Fibroblast of pulmonary artery (primary cell): ENCODE results near the gene RPS2.

ENCODE experiments used
- DNase-seq: peaks from one replicate; pipeline ENCODE4 v3.0.0-alpha.2; 2010; ENCODE audit warnings: low read depth
- H3K4me3 ChIP-seq: replicated peaks from 2 replicates; pipeline ENCODE4 v1.5.1; 2011; ENCODE audit warnings: low read depth, mild to moderate bottlenecking, control low read depth, low read length, moderate library complexity
- TF ChIP-seq, protein P1 (sequence below): IDR thresholded peaks from 2 replicates; pipeline ENCODE4 v1.5.1; 2011; ENCODE audit warnings: mild to moderate bottlenecking, control low read depth, low read length, inconsistent platforms; ENCODE audit errors: missing control alignments

RPS2 gene

GRCh38 chr16:1980770-1981087 lies 16.1 kb upstream of the RPS2 start:
- TF ChIP-seq, protein P1, sequence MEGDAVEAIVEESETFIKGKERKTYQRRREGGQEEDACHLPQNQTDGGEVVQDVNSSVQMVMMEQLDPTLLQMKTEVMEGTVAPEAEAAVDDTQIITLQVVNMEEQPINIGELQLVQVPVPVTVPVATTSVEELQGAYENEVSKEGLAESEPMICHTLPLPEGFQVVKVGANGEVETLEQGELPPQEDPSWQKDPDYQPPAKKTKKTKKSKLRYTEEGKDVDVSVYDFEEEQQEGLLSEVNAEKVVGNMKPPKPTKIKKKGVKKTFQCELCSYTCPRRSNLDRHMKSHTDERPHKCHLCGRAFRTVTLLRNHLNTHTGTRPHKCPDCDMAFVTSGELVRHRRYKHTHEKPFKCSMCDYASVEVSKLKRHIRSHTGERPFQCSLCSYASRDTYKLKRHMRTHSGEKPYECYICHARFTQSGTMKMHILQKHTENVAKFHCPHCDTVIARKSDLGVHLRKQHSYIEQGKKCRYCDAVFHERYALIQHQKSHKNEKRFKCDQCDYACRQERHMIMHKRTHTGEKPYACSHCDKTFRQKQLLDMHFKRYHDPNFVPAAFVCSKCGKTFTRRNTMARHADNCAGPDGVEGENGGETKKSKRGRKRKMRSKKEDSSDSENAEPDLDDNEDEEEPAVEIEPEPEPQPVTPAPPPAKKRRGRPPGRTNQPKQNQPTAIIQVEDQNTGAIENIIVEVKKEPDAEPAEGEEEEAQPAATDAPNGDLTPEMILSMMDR, result no peak
- no peak overlapping the region for H3K4me3 ChIP-seq
- no peak for DNase-seq

DNA sequence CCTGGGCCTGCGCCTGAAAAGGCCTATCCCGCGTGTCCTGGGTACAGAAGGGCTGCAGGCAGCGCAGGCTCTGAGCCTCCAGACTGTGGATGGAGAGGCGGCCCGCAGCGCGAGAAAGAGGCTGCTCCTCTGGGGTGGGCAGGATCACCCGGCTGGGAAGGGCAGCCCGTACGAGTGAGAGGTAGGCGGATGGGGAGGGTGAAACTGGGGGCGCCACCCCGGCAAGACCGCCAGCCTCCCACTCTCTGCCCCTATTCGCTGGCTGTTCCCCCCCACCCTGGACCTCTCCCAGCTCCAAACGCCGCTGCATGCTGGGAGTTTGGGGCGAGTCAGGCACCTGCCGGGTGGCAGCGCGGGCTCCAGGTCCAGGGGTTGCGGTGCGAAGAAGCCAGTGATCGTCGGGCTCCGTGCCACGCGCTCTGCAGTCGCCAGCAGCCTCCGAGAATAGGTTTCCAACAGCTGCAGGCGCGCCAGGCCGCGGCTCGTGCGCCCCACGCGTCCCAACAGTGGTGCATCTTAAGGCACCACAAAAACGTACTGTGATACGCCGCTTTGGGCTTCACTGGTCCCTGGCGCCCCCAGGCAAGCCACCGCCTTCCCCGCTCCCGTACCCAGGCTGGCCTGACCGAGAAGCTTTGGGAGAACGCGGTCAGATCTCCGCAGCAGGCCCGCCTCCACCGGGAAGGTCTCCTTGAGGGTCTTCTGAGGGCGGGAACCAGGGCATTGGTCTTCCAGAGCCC lies 15.6 kb upstream of the RPS2 start:
- no peak for DNase-seq
- TF ChIP-seq, protein P1, result no peak
- no peak overlapping the region for H3K4me3 ChIP-seq

DNA sequence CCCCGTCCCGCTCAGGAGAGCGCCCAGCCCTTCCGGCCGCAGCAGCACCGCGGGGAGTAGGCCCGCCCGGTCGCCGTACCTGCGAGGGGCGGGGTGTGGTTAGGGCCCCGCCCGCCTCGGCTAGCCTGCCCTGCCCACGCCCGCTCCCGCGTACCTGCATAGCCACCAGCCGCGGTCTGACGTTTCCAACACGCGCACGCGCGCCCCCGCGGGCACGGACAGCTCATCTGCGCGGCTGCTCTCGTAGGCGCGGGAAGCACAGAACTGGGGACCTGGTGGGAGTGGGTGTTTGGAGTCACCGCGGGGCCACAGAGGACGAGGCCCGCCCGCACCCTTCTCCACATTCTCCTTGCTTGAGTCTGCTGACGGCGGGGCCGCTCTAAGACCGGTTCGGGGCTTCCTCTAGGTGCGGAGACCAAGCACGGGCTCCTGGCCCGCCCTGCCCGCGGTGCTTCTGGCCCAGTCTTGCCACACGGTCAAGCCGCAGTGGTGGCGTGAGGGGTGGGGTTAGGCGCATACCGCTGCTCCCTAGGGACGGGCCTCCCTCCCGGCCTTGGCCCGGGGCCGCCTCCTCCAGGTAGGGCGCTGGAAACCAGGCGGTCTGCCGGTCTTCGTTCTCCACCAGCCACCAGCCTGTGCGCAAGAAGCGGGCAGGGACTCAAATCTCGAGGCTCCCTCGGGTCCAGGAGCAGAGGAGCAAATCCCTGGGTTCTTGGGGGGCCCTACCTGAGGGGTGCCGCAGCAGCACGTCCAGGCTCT lies 14.8 kb upstream of the RPS2 start:
- TF ChIP-seq, protein P1, result no peak
- no peak for DNase-seq
- H3K4me3 ChIP-seq, result no peak overlapping the region

DNA sequence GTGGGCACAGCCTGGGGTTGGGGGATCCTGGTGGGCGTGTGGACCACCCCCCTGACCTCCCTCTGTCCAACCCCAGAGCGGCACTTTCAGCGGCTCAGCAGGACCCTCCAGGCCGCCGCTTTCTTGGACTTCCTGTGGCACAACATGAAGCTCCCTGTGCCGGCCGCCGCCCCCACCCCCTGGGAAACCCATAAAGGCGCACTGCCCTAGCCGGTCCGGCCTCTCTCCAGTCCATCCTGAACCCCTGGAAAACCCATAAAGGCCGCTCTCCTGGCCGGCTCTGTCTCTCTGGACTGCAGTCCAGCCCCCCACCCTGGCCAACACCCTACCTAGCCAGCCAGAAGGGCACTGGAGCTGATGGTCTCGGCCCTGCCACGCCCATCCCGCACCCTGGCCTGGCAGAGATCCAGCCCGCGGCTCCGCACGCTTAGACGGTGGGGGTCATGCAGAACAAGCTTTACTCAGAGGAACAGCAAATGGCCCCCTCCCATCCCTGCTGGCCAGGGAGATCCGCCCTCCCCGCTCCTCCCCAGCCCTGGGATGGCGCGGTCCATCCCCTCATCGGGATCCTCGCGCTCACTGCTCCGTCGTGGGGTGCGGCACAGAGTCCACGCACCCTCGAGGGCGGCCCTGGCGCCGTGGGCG lies 14.0 kb upstream of the RPS2 start:
- TF ChIP-seq, protein P1, result no peak
- no peak overlapping the region for H3K4me3 ChIP-seq
- no peak for DNase-seq

DNA sequence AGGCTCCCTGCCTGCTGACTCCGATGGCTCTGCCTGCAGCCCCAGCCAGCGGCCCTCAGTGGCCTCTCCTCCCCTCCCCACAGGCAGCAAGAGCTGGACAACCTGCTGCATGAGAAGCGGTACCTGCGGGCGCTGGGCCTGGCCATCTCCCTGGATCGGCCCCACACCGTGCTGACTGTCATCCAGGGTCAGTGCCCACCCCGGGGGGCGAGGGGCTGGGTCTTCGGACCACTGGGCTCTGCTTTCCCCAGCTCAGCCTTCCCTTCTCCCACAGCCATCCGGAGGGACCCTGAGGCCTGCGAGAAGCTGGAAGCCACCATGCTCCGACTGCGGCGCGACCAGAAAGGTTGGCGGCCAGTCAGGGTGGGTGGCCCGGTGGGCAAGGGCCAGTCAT lies 13.2 kb upstream of the RPS2 start:
- TF ChIP-seq, protein P1, result no peak
- H3K4me3 ChIP-seq, result no peak overlapping the region
- DNase-seq, result no peak

DNA sequence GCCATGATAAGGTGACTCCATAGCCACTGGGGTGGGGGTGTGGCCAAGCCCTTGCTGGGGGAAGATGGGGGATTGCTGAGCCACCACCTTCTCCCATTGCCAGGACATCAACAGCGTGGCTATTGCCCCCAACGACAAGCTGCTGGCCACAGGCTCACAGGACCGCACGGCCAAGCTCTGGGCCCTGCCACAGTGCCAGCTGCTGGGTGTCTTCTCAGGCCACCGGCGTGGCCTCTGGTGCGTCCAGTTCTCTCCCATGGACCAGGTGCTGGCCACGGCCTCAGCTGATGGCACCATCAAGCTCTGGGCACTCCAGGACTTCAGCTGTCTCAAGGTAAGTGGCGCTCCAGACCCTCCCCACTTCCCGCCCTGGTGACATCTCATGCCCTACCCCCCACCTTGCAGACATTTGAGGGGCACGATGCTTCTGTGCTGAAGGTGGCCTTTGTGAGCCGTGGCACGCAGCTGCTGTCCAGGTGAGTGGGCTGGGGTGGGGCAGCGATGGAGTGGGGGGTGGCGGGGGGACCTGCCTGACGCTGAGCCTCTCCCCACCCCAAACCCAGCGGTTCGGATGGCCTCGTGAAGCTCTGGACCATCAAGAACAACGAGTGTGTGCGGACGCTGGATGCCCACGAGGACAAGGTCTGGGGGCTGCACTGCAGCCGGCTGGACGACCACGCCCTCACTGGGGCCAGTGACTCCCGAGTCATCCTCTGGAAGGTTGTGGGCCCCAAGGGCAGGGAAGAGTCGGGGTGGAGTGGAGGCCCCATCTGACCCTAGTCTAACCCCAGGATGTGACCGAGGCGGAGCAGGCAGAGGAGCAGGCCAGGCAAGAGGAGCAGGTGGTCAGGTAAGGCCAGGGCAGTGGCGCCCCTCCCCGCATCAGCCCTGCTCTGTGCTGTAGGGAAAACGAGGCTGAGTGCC lies 12.6 kb upstream of the RPS2 start:
- H3K4me3 ChIP-seq, result no peak overlapping the region
- no peak for DNase-seq
- TF ChIP-seq, protein P1, result no peak
